Aorta (tissue), 5 donors: Measurements from ENCODE around the gene UNKL. TPM values are rescaled to one million over a fixed set of nuclear protein-coding genes. Genes with fewer than 3 reads are reported as not detected.

ENCODE experiments used
- ATAC-seq: fragments of 200-7000 bp; cut with Tn5 transposase; one replicate; pipeline ENCODE4 v1.9.1; 2022; ENCODE audit warnings: moderate library complexity; ENCODE audit not compliant: low FRiP score
- DNase-seq, 2 donors: peaks; one replicate each; pipeline ENCODE4 v3.0.0-alpha.2; 2020
- H3K27ac ChIP-seq, 2 donors: one replicate each; pipeline ENCODE4 v1.5.1; 2013; ENCODE audit warnings: low read length in 2 of 2, mild to moderate bottlenecking in 2 of 2, moderate library complexity in 2 of 2, control low read depth in 1 of 2, inconsistent platforms in 1 of 2, low read depth in 1 of 2
- H3K27me3 ChIP-seq, 2 donors: one replicate each; pipeline ENCODE4 v1.6.1; 2013; ENCODE audit warnings: control low read depth in 1 of 2, low read length in 1 of 2, mild to moderate bottlenecking in 1 of 2, moderate library complexity in 1 of 2; ENCODE audit not compliant: insufficient read depth in 2 of 2, control insufficient read depth in 1 of 2
- H3K36me3 ChIP-seq, 2 donors: one replicate each; pipeline ENCODE4 v1.6.1; 2013; ENCODE audit warnings: control low read depth in 1 of 2, low read length in 1 of 2, mild to moderate bottlenecking in 1 of 2; ENCODE audit not compliant: insufficient read depth in 2 of 2, control insufficient read depth in 1 of 2
- H3K4me1 ChIP-seq, 2 donors: one replicate each; pipeline ENCODE4 v1.6.1; 2013; ENCODE audit warnings: low read length in 2 of 2, control low read depth in 1 of 2, mild to moderate bottlenecking in 1 of 2, moderate library complexity in 1 of 2; ENCODE audit not compliant: insufficient read depth in 2 of 2, control insufficient read depth in 1 of 2
- H3K4me3 ChIP-seq, 2 donors: one replicate each; pipeline ENCODE4 v1.5.1; 2013; ENCODE audit warnings: low read length in 2 of 2, control low read depth in 1 of 2, mild to moderate bottlenecking in 1 of 2
- H3K9me3 ChIP-seq: one replicate; pipeline ENCODE4 v1.6.1; 2013; ENCODE audit warnings: mild to moderate bottlenecking, low read length; ENCODE audit not compliant: control insufficient read depth
- WGBS, 2 donors: extraction: QIAGEN DNeasy Blood & Tissue Kit; methylation state at CpG; one replicate each; pipeline ENCODE4 v1.1.7; 2013; 5-methylcytosine and 5-hydroxymethylcytosine counted together
- intact Hi-C, 2 donors: fragments of 100-400 bp; cut with DNase I; formaldehyde crosslinking; loops; one replicate each; pipeline versions ENCODE4 v1.14.2 to v1.15.0; 2022
- polyA plus RNA-seq, 2 donors: library from polyadenylated mRNA; stranded (reverse); fragments of 200-250 nt; gene quantifications; one replicate each; pipeline ENCODE4 v1.2.3, GENCODE V29; 2013
- total RNA-seq, 2 donors: library from RNA; stranded (reverse); fragmentation: NEBNext Ultra II Directional; extraction: Animal tissue kit (Norgen Biotek cat#: 25700); gene quantifications; one replicate each; pipeline ENCODE4 v1.2.1, GENCODE V29; 2021
- donor health status: healthy with polysubstance abuse.
- donor health status: Bipolar disorder and iron deficiency.
- donor health status: DM: no; HTN: no; CAD: no.
- donor health status: DM: no; HTN: no; CAD: no.
- donor health status: DM: yes; HTN: yes; CAD: no.

Gene UNKL
- total and polyA plus RNA-seq, 4 donors, result 8.8 to 34.6 (median 22.6) TPM

GRCh38 chr16:1325673-1326371 lies 88.7 kb downstream of the UNKL start:
- peaks cover 3 to 4% of the 10 kb centered on the region in 2 donors for H3K36me3 ChIP-seq
- H3K4me3 ChIP-seq, result no peak overlapping the region
- H3K9me3 ChIP-seq, result peaks cover 2% of the 10 kb centered on the region
- no peak overlapping the region for H3K27ac ChIP-seq
- H3K27me3 ChIP-seq, result no peaks in the 10 kb centered on the region
- intact Hi-C loops, result no loop called here
- ATAC-seq (no peak), DNase-seq (no peak)
- no peaks in the 10 kb centered on the region for H3K4me1 ChIP-seq
- WGBS, 2 donors, result 67 to 69% methylated on average over 20 of the region's 20 CpGs

- Histone ChIP-seq H3K36me3 (peaks cover 3 to 8% of the 10 kb centered on the region in 2 donors), H3K27ac (no peak overlapping the region), H3K4me1 (no peaks in the 10 kb centered on the region), H3K4me3 (no peak overlapping the region), H3K27me3 (no peaks in the 10 kb centered on the region), H3K9me3 (no peaks in the 10 kb centered on the region)
- no peak for ATAC-seq
- DNase-seq, result no peak
- intact Hi-C loops, result no loop called here
- WGBS, 2 donors, result 86 to 87% methylated on average over 15 of the region's 15 CpGs
Measured at GRCh38 chr16:1325261-1325660, 89.2 kb downstream of the UNKL start.

DNA sequence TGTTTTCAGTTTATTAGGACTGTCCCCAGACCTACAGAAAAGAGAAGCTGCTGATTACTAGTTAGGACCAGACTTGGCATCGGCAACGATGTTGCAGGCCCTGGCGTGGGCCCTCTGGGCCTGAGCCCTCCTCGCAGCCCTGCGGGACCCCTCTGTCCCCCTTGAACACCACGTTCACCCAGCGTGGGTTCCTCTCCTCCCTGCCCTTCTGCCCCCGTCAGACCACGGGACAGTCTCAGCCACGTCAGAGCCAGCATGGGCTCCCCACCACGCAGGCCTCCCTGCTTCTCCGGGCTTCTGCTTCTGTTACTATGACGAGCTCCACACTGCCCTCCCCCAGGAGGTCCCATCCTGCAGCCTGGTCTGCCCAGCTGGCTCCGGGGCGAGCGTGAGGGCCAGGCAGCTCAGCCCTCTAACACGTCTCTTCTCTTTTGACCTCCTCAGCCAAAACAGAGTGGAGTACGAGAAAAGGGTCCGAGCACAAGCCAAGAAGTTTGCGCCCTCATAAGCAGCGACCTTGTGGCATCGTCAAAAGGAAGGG lies 90.1 kb downstream of the UNKL start:
- 81 to 82% methylated on average over 22 of the region's 22 CpGs for whole genome bisulfite sequencing, 2 donors
- ATAC-seq (no peak), DNase-seq (no peak)
- intact Hi-C loops, result no loop called here
- Histone ChIP-seq H3K27ac (no peak overlapping the region), H3K9me3 (no peaks in the 10 kb centered on the region), H3K27me3 (no peaks in the 10 kb centered on the region), H3K4me3 (no peak overlapping the region), H3K4me1 (no peaks in the 10 kb centered on the region), H3K36me3 (peaks cover 3 to 8% of the 10 kb centered on the region in 2 donors)

- Histone ChIP-seq H3K4me1 (no peaks in the 10 kb centered on the region), H3K36me3 (peaks cover 3 to 11% of the 10 kb centered on the region in 2 donors), H3K27me3 (no peaks in the 10 kb centered on the region), H3K4me3 (no peak overlapping the region), H3K27ac (no peak overlapping the region), H3K9me3 (no peaks in the 10 kb centered on the region)
- 84% methylated on average over 35 of the region's 35 CpGs for WGBS, 2 donors
- ATAC-seq (no peak), DNase-seq (no peak)
- intact Hi-C loops, result no loop called here
Measured at GRCh38 chr16:1323296-1324239, 90.9 kb downstream of the UNKL start.

- peaks cover 3 to 18% of the 10 kb centered on the region in 2 donors for H3K36me3 ChIP-seq
- H3K4me1 ChIP-seq, result no peaks in the 10 kb centered on the region
- 91 to 94% methylated on average over 8 of the region's 8 CpGs for WGBS, 2 donors
- no peaks in the 10 kb centered on the region for H3K9me3 ChIP-seq
- intact Hi-C loops, result no loop called here
- H3K4me3 ChIP-seq, result no peak overlapping the region
- no peaks in the 10 kb centered on the region for H3K27me3 ChIP-seq
- DNase-seq (no peak), ATAC-seq (no peak)
- H3K27ac ChIP-seq, result no peak overlapping the region
Measured at GRCh38 chr16:1322407-1322806, 92.1 kb downstream of the UNKL start.

DNA sequence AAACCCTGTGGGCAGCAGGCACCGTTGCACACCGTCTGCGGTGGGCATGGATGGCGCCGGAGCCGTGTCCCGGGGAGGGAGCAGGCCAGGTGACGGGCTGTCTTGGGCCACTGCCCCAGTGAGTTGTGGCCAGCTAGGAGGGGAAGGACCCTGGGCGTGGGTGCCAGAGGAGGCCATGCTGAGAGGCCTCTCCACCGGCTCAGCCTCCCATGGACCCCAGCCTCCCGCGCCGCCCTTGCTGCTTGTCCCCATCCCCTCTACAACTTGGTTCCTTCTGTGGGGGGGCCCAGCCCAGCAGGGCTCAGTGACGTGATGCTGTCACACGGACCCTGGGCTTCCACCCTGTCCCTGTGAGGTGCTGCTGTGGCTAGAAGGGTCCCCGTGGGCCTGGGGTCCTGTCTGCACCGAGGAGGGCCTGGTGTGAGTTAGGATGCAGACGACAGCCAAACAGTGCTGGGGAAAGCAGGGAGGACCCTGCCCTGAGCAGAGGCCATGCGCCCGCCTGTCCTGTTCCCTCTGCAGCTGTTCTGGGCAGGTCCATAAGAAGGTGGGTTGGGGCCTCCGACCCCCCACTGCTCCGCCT lies 93.8 kb downstream of the UNKL start:
- Histone ChIP-seq H3K36me3 (peaks cover 3 to 20% of the 10 kb centered on the region in 2 donors), H3K27ac (no peak overlapping the region), H3K9me3 (no peaks in the 10 kb centered on the region), H3K4me3 (no peak overlapping the region), H3K27me3 (no peaks in the 10 kb centered on the region), H3K4me1 (no peaks in the 10 kb centered on the region)
- 83 to 87% methylated on average over 14 to 22 of the region's 22 CpGs for WGBS, 2 donors
- intact Hi-C loops, result no loop called here
- no peak for DNase-seq
- no peak for ATAC-seq

DNA sequence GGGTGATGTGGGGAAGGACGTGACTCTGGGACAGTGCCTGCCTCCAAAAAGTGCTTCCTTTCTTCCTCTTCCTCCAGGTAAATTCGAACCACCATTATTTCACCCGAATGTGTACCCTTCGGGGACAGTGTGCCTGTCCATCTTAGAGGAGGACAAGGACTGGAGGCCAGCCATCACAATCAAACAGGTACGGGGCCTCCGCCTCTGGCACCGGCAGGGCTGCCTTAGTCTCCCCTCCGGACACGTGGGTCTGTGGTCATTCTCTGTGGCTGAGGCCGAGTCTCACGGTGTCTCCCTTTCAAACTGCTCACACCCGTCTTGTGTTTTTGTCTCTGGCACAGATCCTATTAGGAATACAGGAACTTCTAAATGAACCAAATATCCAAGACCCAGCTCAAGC lies 94.4 kb downstream of the UNKL start:
- peaks cover under 1 to 20% of the 10 kb centered on the region in 2 donors for H3K36me3 ChIP-seq
- ATAC-seq, result no peak
- no peaks in the 10 kb centered on the region for H3K9me3 ChIP-seq

GRCh38 chr16:1319041-1319440 lies 95.5 kb downstream of the UNKL start:
- peaks cover 0 to 15% of the 10 kb centered on the region in 2 donors for H3K36me3 ChIP-seq
- no peaks in the 10 kb centered on the region for H3K4me1 ChIP-seq
- intact Hi-C loops, result no loop called here
- H3K9me3 ChIP-seq, result no peaks in the 10 kb centered on the region
- H3K4me3 ChIP-seq, result no peak overlapping the region
- H3K27me3 ChIP-seq, result no peaks in the 10 kb centered on the region
- DNase-seq, result no peak
- ATAC-seq, result no peak
- 92 to 93% methylated on average over 33 of the region's 33 CpGs for WGBS, 2 donors
- H3K27ac ChIP-seq, result no peak overlapping the region

More for the DNA sequence above, 94.4 kb downstream of the UNKL start:
- Histone ChIP-seq H3K27me3 (no peaks in the 10 kb centered on the region), H3K4me1 (no peaks in the 10 kb centered on the region), H3K27ac (no peak overlapping the region), H3K4me3 (no peak overlapping the region)
- DNase-seq, result no peak
- WGBS, 2 donors, result 84 to 87% methylated on average over 12 of the region's 12 CpGs
- intact Hi-C loops, result no loop called here
